H54 (cell line): ENCODE data around the gene IL17C.
A peak's percentile ranks its signal among the peaks of the same experiment; 100 is the strongest.

Source experiments
- DNase-seq: peaks from one replicate; pipeline ENCODE4 v3.0.0; 2011; ENCODE audit warnings: low spot score, mixed read lengths; ENCODE audit not compliant: insufficient read length
- FAIRE-seq: peaks from 3 replicates; lab custom pipeline; 2011; peaks lifted over from hg19 to GRCh38; lab: Jason Lieb, UNC
- POLR2A ChIP-seq: IDR thresholded peaks from 2 replicates; pipeline ENCODE4 v1.6.1; 2011; ENCODE audit warnings: low read depth, mild to moderate bottlenecking, low read length

The IL17C gene

GRCh38 chr16:88681084-88681680, 42.8 kb downstream of the IL17C start:
- TF ChIP-seq POLR2A, result no peak
- no peak for FAIRE-seq
- DNase-seq, result no peak

DNA sequence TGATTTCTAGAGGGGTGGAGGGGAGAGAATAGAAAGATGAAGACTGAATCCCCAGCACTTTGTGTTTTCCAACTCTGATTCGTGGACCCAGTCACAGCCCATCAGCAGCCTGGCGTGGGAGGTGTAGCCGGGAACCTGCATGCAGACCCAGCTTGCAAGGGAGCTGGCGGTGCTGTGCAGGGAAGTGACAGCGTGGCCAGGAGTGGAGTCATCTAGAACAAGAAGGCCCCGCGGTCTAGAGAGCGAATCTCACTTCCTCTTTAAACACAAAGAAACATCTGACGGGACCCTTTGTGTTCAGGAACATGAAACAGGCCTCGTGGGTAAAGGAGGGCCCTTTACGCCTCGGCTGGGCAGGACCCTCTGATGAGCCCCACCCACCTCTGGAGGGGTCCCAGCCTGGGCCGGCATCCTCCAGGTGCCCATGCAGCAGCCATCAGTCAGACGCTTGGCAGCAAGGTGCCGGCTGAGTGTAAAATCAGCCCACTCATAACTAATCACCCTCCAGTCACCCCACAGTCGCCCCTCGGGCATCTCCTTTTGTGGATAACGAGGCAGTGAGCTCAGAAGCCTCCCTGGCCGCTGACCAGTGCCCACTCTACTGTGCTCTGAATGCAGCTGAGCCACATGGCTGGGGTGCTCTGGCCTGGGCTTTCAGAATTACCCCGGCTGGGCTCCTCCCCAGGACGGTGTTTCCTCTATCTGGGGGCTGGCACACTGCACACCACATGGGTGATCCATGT, 43.5 kb downstream of the IL17C start:
- no peak for TF ChIP-seq POLR2A
- no peak for DNase-seq
- FAIRE-seq, result no peak

GRCh38 chr16:88684569-88685155, 46.3 kb downstream of the IL17C start:
- FAIRE-seq, result no peak
- no peak for TF ChIP-seq POLR2A

GRCh38 chr16:88685156-88686061, 47.0 kb downstream of the IL17C start:
- DNase-seq (peak; percentile 78), FAIRE-seq (no peak)
- no peak for TF ChIP-seq POLR2A

More at GRCh38 chr16:88684569-88685155, 46.3 kb downstream of the IL17C start:
- no peak for DNase-seq

GRCh38 chr16:88686062-88686438, 47.7 kb downstream of the IL17C start:
- TF ChIP-seq POLR2A, result no peak
- DNase-seq (peak; percentile 55), FAIRE-seq (no peak)

DNA sequence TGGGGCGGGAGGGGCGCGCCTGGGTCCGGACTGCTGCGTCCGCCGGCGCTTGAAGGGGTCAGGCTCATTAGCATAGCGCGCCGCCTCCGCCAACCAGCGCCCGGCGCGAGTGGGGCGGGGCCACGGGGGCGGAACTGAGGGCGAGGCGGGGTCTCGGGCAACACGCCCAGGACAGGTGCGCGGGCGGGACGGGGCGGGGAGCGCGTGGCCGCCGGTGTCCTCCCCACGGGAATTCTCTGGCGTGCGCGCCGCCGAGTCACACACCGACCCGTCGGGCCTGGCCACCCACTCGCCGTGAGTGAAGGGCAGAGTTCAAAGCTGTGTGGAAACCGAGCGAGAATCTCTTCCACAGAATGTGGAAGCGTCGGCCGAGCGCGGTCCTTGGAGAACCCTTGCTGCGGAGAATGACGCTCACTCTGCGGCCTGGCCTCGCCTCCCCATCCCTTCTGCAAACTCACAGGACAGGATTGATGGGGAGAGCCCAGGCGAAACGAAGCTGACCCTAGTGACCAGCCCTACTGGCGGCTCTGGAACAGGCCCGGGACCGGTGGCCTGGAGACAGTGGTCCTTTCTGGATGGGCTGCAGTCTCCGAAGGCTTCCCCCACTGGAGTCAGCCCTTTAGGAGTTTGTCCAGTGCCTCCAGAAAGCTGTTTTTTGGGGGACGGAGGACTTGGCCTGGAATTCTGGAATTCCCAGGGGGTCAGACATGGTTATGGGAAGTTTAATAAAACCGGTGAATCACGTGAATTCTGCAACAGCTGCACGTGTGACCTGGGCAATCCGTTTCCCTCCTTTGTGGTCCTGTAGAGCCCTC, 48.3 kb downstream of the IL17C start, which contains the start of gene SNAI3:
SNAI3 (minus strand) TSS at position 69 of the 815 bp plus-strand sequence. CDS start 101 bp downstream, outside the sequence.
- no peak for TF ChIP-seq POLR2A
- FAIRE-seq (no peak), DNase-seq (peak; percentile 93)

- FAIRE-seq (no peak), DNase-seq (no peak)
- no peak for TF ChIP-seq POLR2A
Measured at GRCh38 chr16:88687254-88687576, 48.8 kb downstream of the IL17C start.

DNA sequence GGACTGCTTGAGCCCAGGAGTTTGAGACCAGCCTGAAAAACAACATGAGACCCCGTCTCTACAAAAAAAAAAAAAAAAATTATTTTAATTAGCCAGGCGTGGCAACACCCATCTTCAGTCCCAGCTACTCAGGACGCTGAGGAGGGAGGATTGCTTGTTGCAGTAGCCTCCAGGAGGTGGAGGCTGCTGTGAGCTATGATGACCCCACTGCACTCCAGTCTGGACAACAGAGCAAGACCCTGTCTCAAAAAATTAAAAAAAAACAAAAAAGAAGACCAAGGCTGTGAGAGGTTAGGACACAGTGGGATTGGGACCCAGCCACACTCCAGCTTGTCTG, 49.3 kb downstream of the IL17C start:
- TF ChIP-seq POLR2A, result no peak
- DNase-seq (no peak), FAIRE-seq (no peak)

- no peak for DNase-seq
- no peak for FAIRE-seq
- TF ChIP-seq POLR2A, result no peak
Measured at GRCh38 chr16:88688013-88688778, 49.8 kb downstream of the IL17C start.
